ENCODE results near the gene DACH1.

DACH1 gene

DNA sequence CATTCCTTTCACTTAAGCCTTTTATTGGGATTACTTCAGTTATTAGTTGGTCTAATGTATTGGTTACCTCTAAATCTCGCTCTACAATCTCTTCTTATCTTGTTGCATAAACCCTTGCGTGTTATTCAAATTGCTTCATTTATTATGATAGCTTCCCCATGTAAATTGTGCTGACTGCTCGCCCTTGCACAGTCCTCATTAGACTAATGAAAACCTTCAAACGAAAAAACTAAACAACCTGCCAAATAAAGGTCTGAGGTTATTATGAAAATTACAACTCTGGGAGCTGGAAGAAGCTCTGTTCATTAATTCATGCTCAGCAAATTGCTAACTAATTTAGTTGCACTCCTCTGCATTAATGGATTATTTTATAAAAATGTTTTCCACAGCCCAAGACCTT is 320.1 kb downstream of the DACH1 start:
- peak; percentile 36 for DNase-seq

DNA sequence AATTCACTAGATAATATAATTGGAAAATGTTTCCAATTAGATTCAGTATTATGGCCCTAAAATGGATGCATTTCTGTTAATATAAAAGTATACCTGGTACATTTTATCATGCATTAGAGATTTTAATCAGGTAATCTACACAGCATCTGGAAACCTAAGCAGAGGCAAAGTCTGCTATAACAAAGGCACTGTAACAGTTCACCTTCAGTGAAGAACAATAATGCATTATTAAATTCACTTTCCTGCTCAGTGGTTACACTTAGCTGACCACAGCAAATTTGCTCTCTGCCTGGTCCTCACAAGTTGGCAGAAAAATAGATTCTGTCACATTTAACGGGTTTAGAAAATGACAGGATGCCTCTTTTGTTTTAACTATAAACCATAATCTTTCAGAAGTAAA is 326.9 kb downstream of the DACH1 start:
- DNase-seq = peak; percentile 13

DNA sequence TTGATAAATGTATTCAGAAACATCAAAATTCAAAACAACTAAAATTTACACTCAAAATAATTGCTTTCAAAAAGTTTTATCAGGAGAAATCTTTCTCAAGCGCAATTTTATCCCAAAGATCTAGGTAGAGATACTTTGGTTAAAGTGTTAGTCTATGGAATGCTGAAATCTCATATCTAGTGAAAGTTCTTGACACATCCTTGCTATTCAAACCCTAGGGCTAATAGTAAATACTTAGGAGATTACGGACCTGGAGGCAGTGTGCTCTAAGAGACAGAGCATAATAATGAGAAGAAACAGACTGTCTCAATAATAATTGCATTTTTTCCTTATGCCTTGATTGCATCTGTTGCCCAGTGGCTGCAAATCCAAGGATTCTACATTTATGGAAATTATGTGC is 330.8 kb downstream of the DACH1 start:
- no peak for DNase-seq

DNA sequence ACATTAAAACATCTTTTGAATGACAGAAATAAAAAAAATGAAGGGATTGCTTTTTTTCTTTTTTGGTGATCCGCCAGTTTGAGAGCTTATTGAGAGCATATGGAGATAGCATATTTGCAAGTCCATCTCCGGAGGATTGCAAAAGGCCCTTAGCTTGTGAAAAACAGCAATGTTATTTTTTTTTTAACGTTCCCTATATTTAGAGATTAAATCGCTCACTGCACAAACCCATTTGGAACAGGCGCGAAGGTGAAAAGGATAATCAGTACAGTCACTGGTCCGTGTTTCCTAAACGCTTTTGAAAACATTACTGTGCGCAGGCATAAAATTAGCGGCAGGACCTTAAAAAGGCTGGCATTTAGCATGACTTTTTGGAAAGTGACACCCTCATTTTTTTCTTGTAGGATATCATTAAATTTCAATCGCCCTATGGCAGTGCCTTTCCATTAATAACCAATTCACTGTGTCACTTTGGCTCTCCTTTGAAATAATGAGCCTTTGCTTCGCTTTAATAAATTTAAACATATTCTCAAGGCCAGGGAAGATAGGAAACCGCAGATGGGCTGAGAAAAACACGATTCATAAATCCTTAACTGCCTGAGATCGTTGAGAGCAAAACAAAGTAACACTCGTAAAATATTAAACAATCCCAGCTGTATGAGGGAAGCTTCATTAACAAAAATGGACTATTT is 342.2 kb downstream of the DACH1 start:
- peak; percentile 89 for DNase-seq

DNA sequence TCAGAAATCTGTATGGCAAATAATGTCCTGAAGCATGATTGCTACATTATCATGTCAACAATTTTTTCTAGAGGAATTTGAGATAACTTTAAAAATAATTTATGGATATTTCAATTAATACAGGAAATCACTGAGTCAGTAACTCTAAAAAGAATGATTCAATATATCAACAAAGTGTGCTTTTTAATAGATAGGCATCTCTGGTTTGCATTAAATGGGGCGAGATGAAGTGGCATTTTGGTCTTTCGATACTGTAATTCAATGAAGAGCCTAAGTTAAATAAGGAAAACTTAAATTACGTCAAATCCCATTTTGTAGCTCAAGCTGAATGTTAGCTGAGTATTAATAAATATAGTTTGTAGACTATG is 342.8 kb downstream of the DACH1 start:
- no peak for DNase-seq

DNA sequence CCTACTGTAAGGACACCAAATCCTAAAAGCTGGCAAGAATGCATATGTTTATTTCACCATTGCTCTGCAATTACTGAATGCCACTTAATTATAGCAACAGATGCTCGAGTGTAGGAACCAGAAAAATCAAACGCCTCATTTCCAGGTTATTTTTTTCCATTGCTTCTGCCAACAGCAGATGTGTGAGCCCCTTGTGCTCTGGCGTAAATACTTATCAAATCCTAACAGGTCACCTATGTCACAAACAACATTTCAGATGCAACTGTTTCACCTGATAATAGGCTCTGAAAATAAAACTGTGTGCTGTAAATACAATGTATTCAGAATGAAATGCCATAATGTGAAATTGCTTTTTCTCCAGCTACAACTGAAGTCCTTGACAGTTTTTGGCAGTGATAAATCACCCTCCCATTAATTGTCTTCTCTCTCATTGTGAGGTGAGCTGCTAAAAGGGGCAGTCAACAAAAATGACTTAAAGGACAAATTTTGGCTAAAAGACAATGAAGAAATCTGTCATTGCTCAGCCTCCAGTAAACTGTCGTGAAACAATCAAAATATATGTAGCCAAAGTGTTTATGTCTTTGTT is 344.0 kb downstream of the DACH1 start:
- peak; percentile 89 for DNase-seq

DNA sequence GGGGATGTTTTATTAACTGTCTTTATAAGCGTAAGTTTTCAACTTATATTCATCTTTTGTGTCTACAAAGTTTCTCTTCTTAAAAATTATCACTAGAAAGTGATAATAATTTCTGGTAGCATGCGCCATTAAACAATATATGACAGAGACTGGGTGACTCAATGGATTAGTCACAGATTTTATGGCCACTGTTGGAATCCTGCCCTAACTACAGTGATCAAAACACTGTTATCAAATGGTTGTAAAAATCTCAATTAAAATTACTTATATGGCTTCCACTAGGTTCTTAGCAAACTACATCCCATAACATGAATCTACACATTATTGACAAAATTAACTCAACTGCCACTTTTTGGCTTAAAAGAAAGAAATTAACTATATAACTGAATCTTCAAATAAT is 350.0 kb downstream of the DACH1 start:
- DNase-seq = peak; percentile 55

DNA sequence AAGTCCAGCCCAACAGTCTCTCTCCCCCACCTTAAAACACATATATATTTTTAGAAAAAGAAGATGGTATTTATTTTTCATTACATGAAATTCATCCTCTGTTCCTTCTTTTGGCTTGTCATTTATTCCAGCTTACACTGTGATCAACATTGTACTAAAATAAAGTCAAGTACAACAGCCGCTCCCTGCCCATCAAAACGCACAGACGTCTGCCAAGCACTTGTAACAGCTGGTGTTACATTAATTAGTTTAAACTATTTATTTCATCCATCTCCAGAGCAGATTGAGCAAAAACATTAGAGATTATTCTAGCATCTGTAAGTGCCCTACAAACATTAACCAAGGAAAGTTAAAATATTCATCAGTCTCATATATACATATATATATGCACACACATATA is 350.5 kb downstream of the DACH1 start:
- peak; percentile 77 for DNase-seq

DNA sequence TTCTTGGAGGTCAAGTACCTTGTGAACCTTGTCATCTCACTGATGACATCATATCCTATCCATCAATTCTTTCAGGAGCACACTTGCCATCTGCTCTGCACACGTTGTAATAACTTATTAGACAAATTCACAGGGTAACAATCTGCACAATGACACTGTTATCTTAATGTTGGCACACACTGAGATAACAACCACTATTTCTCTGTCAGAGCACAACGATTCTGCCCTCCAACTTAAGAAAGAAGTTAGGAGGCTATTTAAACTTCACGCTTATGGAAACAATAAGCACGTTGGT is 351.3 kb downstream of the DACH1 start:
- DNase-seq = peak; percentile 91

DNA sequence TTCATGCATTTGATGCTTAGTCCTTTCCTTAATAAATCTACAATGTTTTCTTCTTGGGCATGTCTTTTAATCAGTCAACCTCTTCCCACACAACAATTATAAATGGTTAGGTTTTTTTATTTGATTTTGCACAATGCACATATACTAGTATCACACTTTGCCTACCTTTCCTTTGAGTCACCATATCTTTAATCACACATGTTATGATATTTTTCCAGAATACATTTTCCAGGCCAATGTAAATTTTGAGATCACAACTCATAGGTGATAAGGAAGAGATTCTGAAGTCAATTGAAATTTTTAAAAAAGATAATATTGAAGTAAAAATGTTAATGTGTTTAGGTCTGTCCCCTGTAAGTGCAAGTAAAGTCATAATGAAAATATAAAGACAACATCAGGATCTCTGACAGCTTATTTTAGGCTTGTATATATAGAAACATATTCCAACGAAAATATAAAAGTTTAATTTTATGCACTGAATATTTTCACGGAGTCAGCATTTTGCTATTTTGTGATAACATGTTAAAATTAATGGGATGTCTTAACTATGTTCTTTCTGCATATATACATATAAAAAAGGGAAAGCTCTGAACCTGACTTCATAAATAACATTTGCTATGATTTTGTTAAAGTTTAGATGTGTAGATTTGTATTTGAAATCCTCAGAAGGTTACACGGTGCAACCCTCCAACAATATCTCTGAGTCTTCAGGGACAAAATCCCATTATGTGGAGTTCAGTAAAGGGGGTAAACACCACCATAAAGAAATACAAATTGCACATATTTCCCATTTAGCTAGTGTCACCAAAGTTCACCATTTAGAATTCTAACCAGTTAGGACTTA is 351.9 kb downstream of the DACH1 start:
- DNase-seq = no peak

DNA sequence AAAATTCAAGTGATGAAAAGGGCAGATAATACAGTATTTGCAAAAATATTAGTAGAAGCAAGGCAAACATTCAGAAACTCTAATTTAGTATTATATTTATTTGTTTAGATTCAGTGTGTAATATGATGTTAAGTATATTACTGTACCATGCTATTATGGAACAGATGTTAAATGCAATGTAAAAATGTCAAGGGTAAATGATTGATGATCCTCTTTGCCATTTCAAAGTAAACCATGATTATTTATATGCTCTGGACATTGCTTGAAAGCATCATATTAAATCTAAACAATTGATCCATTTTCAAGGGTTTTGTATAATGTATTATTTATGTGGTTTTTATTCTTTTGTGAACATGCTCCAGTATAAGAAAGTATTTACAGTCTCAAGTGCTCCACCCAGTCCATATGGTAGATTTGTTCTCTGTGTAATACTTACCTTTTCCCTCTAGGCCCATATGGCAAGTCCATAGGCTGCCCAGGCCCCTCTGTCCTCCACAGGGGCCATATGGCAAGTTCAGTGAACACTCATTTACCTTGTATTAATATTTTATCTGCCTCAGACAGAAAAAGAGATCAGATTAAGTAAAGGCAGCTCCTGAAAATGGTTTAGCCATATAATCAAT is 353.5 kb downstream of the DACH1 start:
- DNase-seq = peak; percentile 96

DNA sequence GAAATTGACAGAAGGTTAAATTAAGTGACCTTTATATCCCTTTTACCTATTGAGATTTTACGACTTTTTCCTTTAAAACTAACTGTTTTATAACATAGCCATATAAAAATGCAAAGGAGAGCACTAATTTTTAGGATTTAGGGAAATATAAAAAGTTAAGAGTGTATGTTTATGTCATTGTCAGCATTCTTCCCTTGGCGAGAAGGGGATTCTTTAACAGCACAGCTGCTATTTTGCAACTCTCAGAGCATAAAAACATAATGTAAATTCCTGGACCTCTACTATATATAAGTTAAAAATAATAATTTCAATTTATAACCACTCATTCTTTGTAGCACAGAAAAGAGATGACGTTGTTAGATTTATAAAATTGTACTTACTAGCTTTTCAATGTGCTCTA is 363.2 kb downstream of the DACH1 start:
- no peak for DNase-seq

DNA sequence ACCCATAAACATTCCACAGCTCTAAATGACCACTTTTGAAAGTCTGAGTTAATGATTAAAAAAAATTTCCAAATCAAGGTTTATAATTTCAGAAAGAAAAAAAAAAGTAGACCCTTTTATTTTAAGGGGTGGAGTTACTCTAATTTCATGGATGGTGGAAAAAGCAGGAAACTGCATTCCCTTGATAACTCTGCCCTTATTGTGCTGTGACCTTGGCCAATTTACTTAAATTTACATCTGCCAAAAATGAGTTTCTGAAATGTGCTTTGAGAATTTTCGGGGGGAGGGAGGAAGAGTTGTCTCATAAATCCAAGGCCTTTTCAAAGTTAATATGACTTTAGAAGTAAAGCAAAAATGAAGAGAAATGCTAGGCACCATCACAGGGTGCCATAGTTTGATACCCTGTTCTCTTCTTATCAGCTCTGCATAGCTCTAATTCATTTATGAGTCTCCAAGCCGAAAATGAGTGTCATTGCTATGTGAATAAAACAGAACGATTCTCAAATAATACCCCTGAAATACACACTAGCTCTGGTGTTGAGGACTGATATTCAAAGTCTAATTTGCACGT is 367.0 kb downstream of the DACH1 start:
- no peak for DNase-seq

DNA sequence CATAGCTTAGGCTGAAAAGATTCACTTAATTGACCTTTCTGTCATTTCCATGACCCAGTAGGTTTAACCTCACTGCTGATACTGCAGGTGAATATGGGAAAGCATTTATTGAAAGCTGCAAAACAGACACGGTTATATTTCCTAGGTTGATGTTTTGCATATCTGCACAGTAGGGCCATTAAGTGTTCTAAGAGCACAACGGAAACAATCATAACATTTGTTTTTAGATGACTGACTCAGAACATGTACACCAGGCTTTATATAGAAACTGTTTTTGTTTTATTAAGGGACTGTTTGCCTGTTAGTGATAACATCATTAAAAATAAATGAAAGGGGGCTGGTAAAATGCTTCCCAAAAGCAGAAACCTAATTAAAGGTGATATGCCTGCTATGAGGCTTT is 367.8 kb downstream of the DACH1 start:
- no peak for DNase-seq

DNA sequence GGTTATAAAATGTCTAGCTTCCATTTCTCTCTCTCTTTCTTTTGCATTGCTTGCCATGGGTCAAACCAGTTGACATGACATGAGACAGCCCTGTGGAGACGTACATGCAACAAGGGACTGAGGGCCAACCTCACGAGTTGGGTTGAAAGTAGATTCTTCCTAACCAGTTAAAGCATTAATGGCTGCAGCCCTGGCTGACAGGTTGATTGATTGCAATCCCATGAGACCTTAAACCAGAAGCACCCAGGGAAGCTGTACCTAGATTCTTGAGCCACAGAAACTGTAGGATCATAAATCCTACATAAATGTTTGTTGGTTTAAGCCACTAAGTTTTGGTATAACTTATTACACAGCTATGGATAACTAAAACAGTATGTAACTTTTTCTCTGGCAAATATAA is 373.8 kb downstream of the DACH1 start:
- peak; percentile 31 for DNase-seq

DNA sequence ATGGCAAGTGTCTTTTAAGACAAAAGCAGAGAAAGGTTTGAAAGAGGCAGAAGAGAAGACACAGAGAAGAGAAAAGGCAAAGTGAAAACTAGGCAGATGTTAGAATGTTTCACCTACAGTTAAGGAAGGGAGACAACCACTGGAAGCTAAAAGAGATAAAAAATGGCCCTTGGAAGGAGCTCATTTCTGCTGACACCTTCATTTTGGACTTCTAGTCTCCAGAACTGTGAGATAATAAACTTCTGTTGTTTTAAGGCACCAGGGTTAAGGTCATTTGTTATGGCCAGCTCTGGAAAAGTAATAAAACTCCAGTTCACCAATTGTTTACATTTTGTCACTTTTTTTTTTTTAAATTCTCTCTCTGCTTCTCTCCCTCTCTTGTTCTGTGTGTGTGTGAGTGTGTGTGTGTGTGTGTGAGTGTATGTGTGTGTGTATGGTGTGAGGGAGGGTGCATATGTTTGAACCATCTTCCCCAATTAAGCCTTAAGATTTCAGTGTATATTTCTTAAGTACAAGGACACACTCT is 374.6 kb downstream of the DACH1 start:
- no peak for DNase-seq

DNA sequence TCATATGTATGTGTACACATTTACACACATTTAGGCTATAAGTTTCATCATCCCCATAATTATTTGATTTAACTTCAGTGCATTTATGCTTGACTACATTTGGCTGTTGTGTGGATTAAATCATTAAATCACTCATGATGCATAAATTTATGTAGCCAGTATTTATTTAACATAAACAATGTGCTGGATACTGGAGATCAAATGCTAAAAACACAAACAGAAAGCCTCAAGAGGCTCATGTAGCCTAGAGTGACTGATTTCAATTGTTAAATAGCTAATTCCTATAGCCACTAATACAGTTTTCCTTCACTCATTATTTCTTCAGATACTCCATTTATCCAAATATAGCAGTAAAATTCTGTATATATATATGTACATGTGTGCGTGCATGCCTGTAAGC is 376.0 kb downstream of the DACH1 start:
- no peak for DNase-seq

DNA sequence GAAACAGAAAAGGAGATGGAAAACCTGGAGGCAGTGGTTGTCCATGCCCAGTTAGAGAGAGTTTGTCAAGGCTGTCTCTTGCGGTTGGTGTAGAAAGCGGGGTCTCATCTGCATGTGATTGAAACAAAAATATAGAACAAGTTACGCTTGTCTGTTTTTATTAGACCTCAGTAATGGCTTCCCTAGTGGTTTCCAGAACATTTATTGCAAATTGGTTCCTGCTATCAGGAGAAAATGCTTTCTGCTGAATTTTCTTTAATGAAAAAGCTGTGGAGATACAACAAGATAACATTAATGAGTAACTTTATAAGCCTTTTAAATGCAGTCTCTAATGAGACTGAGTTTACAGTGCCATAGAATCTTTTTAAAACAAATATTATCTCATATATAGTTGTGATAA is 378.0 kb downstream of the DACH1 start:
- no peak for DNase-seq

DNA sequence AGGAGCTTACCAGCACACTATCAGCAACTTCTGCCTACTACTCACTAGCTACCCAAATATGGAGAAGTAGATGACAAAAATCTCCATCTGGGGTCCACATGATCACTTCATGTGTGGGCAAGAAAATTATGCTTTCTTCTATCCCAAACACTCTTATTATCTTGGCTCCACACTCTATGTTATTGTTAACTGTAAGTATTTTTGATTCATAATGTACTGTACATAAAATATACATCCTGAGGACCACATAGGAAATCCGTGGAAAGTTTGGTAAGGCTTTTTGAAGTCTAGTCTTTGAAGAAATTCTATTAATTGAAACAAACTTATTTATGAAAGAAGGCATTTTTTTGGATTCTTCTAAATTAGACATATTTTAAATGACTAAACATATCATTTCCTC is 378.8 kb downstream of the DACH1 start:
- no peak for DNase-seq

DNA sequence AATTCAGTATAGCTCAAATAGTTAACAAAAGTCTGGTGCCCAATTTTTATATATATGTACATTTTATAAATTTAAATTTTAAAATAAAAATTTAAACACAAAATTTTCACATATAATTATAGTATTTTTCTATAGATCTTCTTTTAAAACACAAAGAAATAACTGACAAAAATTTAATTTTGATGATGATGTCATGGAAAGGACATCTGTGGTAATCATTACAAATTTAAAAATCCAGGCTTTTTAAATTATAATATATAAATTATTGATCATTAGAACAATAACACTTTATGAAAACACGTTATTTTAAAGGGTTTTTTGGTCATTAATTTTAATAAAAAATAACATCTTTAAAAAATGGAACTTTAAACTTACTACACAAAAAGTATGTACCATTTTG is 381.1 kb downstream of the DACH1 start:
- no peak for DNase-seq

DNA sequence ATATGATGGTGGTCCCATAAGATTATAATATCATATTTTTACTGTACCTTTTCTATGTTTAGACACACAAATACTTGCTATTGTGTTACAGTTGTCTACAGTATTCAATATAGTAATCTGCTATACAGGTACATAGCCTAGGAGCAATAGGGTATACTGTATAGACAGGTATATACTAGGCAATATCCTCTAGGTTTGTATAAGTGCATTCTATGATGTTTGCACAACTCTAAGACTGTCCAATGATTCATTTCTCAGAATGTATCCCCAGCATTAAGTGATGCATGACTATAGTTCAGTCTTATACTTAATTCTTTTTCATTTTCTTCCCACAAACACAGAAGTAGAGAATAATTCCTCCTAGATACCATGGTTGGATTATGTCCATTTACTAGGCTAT is 383.3 kb downstream of the DACH1 start:
- DNase-seq = no peak

DNA sequence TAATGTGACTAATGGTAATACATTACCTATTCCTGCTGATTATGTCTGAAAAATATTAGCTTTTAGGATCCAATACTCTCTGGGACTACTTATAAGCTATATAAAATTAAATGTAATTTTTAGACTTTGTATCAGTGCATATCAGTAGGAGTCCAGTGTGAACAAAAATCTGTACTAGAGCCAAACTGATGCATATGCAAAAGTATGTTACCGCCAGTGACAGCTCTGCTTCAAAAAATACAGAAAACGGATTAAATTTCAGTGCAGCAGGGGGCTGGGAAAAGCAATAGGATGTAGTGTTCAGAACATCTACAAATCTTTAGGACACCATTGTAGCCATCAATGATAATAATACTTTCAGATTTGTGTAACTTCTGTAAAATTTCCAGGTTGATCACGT is 385.5 kb downstream of the DACH1 start:
- DNase-seq = no peak

DNA sequence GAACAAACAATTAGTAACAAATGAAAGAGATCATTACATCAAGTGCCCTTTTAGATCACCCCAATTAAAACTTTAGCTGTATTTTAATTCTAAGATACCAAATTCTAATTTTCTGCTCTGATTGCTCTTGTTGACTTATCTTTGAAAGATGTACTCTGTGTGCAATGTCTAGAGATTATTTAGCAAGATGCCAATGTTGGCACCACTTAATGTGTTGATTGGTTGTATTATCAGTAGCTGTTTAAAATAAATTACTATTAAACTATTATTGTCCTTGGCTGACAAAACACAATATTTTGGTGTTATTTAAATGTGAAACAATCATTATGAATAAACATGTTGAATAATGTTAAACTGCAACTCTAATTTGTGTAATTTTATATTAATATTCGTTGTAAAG is 386.0 kb downstream of the DACH1 start:
- no peak for DNase-seq
